ENCODE measurements around the gene PLA2G2A. TPM values are rescaled to one million over a fixed set of nuclear protein-coding genes. Genes with fewer than 3 reads are reported as not detected.
"Not testable (repeated sequence)": the region's sequence is repeated elsewhere in the genome, so short reads cannot be mapped to it uniquely, and the experiment has no call there.

Gene PLA2G2A
- total RNA-seq, 1 donor, result 0.27 TPM

DNA sequence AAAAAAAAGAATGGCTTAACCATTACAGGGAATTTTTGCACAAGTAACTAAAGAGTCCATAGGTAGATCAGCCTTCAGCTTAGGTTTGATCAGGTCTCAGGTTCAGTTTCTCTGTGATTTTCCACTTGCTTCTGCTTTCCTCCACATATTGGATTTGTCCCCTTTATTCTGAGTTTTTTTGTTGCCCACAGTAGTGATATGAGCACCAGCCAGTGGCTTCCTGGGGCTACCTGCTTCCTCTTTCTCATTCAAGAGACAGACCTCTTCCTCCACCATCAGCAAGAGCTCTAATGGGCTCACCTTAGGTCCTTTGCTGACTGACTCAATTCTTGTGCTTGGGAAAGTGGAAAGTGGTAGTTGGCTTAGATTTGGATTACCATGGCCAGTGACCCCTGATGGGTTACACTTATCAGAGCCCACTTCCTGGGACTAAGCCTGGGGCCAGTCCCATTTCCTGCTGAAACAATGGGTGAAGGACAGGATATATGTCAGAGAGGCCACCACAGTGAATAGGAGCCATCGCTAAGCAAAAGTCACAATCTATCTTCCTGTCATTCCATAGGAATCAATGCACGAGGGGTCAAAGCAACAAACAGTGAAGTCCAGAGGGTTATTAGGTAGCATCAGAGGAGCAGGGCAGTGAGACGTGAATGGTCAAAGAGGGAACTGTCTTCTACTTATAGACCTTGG, 43.2 kb downstream of the PLA2G2A start:
- DNase-seq (ENCODE audit: low read depth), result no peak
- TF ChIP-seq, protein P1, sequence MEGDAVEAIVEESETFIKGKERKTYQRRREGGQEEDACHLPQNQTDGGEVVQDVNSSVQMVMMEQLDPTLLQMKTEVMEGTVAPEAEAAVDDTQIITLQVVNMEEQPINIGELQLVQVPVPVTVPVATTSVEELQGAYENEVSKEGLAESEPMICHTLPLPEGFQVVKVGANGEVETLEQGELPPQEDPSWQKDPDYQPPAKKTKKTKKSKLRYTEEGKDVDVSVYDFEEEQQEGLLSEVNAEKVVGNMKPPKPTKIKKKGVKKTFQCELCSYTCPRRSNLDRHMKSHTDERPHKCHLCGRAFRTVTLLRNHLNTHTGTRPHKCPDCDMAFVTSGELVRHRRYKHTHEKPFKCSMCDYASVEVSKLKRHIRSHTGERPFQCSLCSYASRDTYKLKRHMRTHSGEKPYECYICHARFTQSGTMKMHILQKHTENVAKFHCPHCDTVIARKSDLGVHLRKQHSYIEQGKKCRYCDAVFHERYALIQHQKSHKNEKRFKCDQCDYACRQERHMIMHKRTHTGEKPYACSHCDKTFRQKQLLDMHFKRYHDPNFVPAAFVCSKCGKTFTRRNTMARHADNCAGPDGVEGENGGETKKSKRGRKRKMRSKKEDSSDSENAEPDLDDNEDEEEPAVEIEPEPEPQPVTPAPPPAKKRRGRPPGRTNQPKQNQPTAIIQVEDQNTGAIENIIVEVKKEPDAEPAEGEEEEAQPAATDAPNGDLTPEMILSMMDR (IDR thresholded peaks at IDR 0.05; ENCODE audit: insufficient read depth, low read length), result no peak
- H3K4me3 ChIP-seq (ENCODE audit: low read depth, low read length), result no peak overlapping the region

DNA sequence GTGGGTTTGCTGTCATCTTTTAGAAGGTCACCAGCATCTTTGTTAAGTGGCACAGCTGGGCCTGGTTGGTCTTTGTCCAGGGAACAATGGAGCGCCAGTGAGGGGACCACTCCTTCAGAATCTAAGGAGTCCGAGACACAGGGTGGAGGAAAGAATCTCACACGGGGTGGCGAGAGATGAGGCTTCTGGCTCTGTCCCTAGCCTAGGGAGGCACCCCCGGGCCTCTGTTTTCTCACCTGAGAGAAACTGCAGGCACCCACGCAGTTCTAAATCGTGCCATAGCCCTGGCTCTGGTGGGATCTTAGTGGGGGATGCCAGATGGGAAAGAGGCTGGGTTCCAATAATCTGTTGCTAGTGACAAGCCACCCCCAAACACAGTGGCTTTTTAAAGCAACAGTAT, 45.1 kb downstream of the PLA2G2A start:
- DNase-seq (ENCODE audit: low read depth), result no peak
- H3K4me3 ChIP-seq (ENCODE audit: low read depth, low read length), result no peak overlapping the region
- TF ChIP-seq, protein P1 (IDR thresholded peaks at IDR 0.05; ENCODE audit: insufficient read depth, low read length), result no peak

DNA sequence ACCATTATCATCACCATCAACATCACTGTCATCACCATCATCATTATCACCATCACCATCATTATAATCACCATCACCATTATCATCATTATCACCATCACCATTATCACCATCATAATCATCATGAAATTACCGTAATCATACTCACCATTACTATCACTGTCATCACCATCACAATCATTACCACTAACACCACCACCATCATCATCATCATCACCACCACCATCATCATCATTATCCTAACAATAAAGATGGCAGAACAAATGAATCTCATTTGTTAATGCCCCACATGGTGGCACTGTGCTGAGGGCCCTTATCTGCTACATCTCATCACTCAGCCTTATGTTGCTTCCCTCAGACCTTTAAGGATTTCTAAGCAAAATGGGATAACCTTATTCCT, 46.6 kb downstream of the PLA2G2A start:
- DNase-seq (ENCODE audit: low read depth), result no peak
- TF ChIP-seq, protein P1 (IDR thresholded peaks at IDR 0.05; ENCODE audit: insufficient read depth, low read length), result no peak
- no peak overlapping the region for H3K4me3 ChIP-seq (ENCODE audit: low read depth, low read length)

DNA sequence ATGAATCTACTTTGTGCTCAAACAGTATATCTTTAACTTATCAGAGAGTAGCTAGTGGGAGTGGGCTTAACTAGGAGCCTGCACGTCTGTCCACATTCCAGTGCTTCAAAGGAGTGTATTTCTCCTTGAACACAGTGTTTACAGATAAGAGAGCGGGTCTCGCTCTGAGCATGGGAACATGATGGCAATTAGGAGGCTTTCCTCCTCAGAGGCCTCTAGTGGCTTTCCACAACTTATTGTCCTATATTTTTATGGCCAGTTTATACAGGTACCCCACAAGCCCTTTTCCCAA, 52.3 kb downstream of the PLA2G2A start:
- DNase-seq (ENCODE audit: low read depth); H3K4me3 ChIP-seq (ENCODE audit: low read depth, low read length): not testable (repeated sequence)

DNA sequence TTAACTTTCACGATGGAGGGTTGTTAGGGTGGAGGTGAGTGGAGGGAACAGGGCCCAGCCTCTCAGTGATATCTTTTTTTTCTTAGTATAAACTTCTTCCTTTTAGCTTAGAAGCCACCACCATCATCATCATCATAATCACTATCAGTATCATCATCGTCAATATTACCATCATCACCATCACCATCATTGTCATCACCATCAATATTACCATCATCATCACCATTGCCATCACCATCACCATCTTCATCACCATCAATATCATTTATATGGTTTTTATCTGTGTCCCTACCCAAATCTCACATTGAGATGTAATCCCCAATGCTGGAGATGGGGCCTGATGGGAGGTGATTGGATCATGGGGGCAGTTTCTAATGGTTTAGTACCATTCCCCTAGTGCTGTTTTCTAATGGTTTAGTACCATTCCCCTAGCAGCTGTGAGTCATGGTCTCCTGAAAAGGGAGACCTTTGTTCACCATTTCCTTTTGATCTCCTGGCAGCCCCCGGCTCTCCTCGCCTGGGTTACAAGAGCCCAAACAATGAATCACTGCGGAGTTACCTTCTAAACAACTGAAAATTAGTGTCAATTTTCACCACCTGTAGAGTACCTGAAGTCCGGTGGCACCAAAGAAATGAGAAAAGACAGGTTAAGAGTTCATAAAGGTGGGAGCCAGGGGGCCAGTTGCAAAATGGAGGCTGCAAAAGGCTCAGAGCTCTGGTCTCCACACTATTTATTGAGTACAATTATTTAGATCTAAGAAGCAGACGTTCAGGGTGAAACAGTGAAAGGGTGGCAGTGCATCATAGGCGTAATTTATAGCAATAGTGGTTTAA, 52.9 kb downstream of the PLA2G2A start:
- no peak for DNase-seq (ENCODE audit: low read depth)
- no peak overlapping the region for H3K4me3 ChIP-seq (ENCODE audit: low read depth, low read length)
- TF ChIP-seq, protein P1 (IDR thresholded peaks at IDR 0.05; ENCODE audit: insufficient read depth, low read length), result no peak

Other genes starting within 250 kb of the PLA2G2A start
- 25.3 and 30.9 TPM in 2 replicates for gene TMCO4, start 179.7 kb downstream of the PLA2G2A start, total RNA-seq (ENCODE audit: low replicate concordance)
- gene RNF186, start 164.3 kb downstream of the PLA2G2A start, total RNA-seq (ENCODE audit: low replicate concordance), result not detected in 2 replicates
- gene OTUD3, start 97.2 kb downstream of the PLA2G2A start, total RNA-seq (ENCODE audit: low replicate concordance), result 5.8 and 7.0 TPM in 2 replicates
- gene PLA2G2E, start 56.0 kb downstream of the PLA2G2A start, total RNA-seq (ENCODE audit: low replicate concordance), result not detected in 2 replicates
- gene PLA2G5, start 90.6 kb upstream of the PLA2G2A start, total RNA-seq (ENCODE audit: low replicate concordance), result 0.36 and 1.1 TPM in 2 replicates
- not detected in 2 replicates for gene PLA2G2D, start 139.9 kb upstream of the PLA2G2A start, total RNA-seq (ENCODE audit: low replicate concordance)
- not detected in 2 replicates for gene PLA2G2F, start 159.7 kb upstream of the PLA2G2A start, total RNA-seq (ENCODE audit: low replicate concordance)
- gene UBXN10, start 206.5 kb upstream of the PLA2G2A start, total RNA-seq (ENCODE audit: low replicate concordance), result not detected in 2 replicates
- not detected in 2 replicates for gene PLA2G2C, start 206.9 kb upstream of the PLA2G2A start, total RNA-seq (ENCODE audit: low replicate concordance)